ENCODE results near the gene OBP2B.

OBP2B gene

DNA sequence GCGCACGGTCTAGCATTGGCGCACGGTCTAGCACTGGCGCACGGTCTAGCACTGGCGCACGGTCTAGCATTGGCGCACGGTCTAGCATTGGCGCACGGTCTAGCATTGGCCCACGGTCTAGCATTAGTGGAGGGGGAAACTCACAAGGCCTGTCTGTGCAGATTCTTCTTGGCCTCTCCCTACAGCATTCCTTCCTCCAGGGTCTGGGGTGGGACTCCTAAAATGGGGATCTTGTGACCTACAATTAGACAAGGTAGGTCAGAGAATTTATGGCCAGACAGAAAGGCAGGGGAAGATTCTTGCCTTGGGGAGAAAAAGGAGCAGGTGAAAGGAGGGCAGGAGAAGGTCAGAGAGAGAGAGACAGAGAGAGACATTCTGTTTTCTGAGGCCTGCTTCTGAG is 39.9 kb downstream of the OBP2B start:
- DNase-seq (ENCODE audit: low read depth in 2 of 3, low spot score in 2 of 3), result no peak

- no peak for DNase-seq (ENCODE audit: low read depth in 2 of 3, low spot score in 2 of 3)
These were observed 40.6 kb downstream of the OBP2B start for GRCh38 chr9:133168432-133168831.

GRCh38 chr9:133167769-133168168 is 41.3 kb downstream of the OBP2B start:
- no peak for DNase-seq (ENCODE audit: low read depth in 2 of 3, low spot score in 2 of 3)

DNA sequence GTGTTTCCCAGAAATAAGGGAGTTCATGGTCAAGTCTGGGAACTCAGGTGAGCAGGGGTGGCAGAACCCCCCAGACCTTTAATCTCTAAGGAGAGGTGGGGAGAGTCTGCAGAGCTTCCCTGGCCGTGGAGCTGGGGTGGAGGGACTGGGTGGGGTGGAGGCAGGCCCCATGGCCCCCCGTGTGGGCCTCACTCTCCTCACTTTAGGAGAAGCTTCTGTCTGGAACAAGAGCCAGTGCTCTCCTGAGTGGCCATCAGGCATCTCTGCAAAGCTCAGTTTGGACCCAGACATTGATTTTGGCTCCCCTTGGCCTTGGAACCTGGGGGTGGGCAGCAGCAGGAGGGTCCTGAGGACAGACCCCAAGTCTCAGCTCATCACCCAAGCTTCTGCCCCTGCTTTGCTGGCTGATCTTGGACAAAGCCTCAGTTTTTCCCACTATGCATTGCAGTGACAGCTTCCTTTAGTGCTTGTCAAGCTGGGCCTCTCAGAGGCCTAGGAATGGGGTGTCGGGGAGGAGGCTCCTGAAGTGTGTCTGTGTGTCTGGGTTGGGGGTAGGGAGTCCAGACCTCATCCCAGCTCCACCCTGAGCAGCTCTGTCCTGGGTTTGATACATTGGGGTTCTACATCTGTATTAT is 41.8 kb downstream of the OBP2B start:
- DNase-seq (ENCODE audit: low read depth in 2 of 3, low spot score in 2 of 3), result no peak

DNA sequence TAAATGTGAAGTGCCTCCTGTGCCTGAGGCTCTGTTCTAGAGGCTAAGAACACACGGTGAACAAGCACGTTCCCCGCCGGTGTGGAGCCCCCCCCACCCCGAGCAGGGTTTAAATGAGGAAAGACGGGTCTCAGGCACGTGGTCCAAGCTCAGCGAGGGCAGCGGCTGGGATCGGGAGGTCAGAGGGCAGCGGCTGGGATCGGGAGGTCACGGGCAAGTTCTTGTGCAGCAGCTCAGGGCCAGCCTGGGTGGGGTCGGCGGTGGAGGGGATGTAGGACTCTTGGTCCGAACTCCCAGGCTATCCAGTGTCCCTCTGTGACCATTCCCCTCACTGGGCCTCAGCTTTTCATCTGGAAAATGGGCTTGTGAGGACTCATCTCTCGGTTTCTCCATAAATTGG is 42.7 kb downstream of the OBP2B start:
- no peak for DNase-seq (ENCODE audit: low read depth in 2 of 3, low spot score in 2 of 3)

GRCh38 chr9:133165452-133165730 is 43.7 kb downstream of the OBP2B start:
- DNase-seq (ENCODE audit: low read depth in 2 of 3, low spot score in 2 of 3), result no peak

DNA sequence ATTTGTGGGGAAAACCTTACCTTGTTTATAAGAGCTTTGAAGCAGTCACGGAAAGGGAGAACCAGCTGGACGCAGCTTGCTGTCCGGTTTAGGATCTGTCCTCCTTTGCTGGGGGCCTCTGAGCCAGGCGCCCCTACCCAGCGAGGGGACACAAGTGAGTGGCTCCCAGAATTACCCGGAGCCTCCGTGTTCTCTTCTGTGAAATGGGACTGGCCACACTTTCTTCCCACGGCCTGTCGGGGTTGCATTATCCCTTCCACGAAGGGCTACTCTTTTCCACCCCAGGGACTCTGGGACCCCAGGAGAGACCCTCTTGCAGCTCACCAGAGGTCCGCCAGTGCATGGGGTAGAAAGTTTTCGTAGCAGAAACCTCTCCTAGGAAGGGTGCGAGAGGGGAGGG is 44.9 kb downstream of the OBP2B start:
- no peak for DNase-seq (ENCODE audit: low read depth in 2 of 3, low spot score in 2 of 3)

DNA sequence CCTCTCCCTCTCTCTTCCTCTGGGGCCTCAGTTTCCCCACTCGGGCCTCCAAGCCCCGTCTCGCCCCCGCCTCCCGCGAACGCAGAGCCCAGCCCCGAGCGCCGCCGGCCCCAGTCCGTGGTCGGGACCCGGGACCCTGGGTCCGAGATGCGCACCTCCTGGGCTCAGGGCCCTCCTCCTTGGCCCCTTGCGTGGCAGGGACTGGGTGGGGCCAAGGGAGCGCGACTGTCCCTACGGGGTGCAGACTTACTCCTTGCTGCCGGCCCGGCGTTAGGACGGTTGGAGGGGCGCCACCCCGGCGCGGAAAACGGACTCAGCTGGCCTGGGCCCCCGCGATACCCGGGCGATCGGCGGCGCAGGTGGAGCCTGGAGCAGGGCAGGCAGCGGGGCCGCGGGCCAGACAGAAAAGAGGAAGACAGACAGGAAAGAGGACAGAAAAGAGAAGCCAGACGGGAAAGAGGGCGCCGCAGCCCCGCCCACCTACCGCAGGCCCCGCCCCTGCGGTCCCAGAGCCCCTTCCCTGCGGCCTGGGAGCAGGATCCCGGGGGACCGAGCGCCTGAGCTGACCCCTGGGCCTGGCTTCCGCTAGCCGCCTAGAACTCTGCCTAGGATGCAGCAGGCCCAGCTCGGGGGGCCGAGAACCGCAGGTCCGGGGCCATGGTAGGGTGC is 45.4 kb downstream of the OBP2B start, which contains the start of gene GBGT1:
Gene GBGT1, minus strand, starts transcription at position 411 of the 669 bp plus-strand sequence. CDS start 1,502 bp downstream, outside the sequence.
- no peak for DNase-seq (ENCODE audit: low read depth in 2 of 3, low spot score in 2 of 3)

DNA sequence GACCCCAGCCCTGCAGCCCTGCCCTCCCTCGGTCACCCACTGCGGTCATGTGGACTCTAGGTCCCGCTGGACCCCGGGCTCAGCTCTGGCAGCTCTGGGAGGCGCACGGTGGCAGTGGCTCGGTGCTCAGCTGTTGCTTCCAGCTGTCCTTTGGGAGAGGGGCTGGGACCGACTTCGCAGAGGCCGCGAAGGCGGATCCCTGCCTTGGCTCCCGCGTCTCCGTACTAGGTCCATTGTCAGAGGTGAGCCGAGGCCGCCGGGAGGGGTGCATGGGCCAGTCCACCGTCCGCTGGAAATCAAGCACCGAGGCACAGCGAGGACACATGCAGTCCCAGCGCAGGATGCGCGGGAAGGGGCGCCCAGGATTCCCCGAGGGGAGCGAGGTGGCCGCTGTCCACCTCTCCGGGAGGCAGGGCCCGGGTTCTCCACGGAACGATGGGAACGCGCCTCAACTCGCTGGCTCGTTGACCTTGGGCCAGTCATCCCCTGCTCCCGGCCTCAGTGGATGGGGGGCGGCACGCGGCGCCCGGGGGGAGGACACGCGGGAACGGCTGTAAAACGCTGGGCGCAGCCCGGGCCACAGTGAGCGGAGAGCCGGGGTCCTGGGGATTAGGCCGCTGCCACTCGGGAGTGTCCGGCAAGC is 46.1 kb downstream of the OBP2B start:
- no peak for DNase-seq (ENCODE audit: low read depth in 2 of 3, low spot score in 2 of 3)

DNA sequence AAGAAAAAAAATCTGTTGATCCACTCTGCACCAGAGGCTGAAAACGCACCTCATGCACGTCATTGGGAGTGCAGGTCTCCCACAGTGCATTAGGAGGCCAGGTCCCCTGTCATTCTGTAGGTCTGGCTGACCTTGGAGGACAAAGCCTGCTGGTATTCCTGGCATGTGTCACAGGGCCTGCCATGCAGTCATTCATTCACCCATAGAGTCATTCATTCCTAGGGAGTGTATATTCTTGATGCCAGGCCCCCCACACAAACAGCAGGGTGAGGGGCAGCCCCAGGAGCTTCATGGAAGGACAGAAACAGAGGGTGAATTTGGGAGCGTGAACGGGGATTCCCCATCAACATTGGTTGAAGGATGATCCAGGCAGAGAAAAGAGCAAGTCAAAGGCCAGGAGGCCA is 47.5 kb downstream of the OBP2B start:
- DNase-seq (ENCODE audit: low read depth in 2 of 3, low spot score in 2 of 3), result no peak

GRCh38 chr9:133160742-133161546 is 48.1 kb downstream of the OBP2B start:
- no peak for DNase-seq (ENCODE audit: low read depth in 2 of 3, low spot score in 2 of 3)

- no peak for DNase-seq (ENCODE audit: low read depth in 2 of 3, low spot score in 2 of 3)
These were observed 50.4 kb downstream of the OBP2B start for GRCh38 chr9:133158695-133159094.
